DMS 273 (cell line): ENCODE results near the gene REM1.
"Not testable (repeated sequence)": the region's sequence is repeated elsewhere in the genome, so short reads cannot be mapped to it uniquely, and the experiment has no call there.

Source experiments
- DNase-seq: peaks from one replicate; lab custom pipeline; 2025; ENCODE audit not compliant: unreplicated experiment; lab: John Stamatoyannopoulos, UW

REM1 gene

GRCh38 chr20:31484001-31484400, 8.9 kb downstream of the REM1 start:
- DNase-seq, result no peak

- peak; percentile 44 for DNase-seq
These were observed 10.6 kb downstream of the REM1 start for GRCh38 chr20:31485450-31486339.

- no peak for DNase-seq
These were observed 13.0 kb downstream of the REM1 start for GRCh38 chr20:31488115-31488514.

- no peak for DNase-seq
These were observed 14.1 kb downstream of the REM1 start for GRCh38 chr20:31489152-31489551.

- DNase-seq, result no peak
These were observed 15.7 kb downstream of the REM1 start for GRCh38 chr20:31490752-31491151.

GRCh38 chr20:31494131-31494530, 19.0 kb downstream of the REM1 start:
- DNase-seq, result peak; percentile 66

- DNase-seq, result peak; percentile 40
These were observed 21.7 kb downstream of the REM1 start for GRCh38 chr20:31496761-31497295.

- peak; percentile 39 for DNase-seq
These were observed 22.9 kb downstream of the REM1 start for GRCh38 chr20:31497838-31498540.

GRCh38 chr20:31500527-31500926, 25.4 kb downstream of the REM1 start:
- DNase-seq, result no peak

- DNase-seq, result peak; percentile 94
These were observed 28.0 kb downstream of the REM1 start for GRCh38 chr20:31502884-31503673.

- no peak for DNase-seq
These were observed 30.8 kb downstream of the REM1 start for GRCh38 chr20:31505903-31506302.

GRCh38 chr20:31508517-31509244, 33.6 kb downstream of the REM1 start:
- no peak for DNase-seq

- peak; percentile 99 for DNase-seq
These were observed 39.3 kb downstream of the REM1 start, which contains the start of gene HM13 for GRCh38 chr20:31514154-31515071. HM13 (plus strand) TSS chr20:31514442; CDS start chr20:31514552, 110 bp downstream.

GRCh38 chr20:31515072-31515774, 40.1 kb downstream of the REM1 start:
- DNase-seq, result no peak

GRCh38 chr20:31515775-31516107, 40.7 kb downstream of the REM1 start:
- DNase-seq, result no peak

- no peak for DNase-seq
These were observed 41.1 kb downstream of the REM1 start for GRCh38 chr20:31516166-31516565.

GRCh38 chr20:31516651-31517050, 41.6 kb downstream of the REM1 start:
- DNase-seq, result no peak

GRCh38 chr20:31517373-31517772, 42.3 kb downstream of the REM1 start:
- DNase-seq, result peak; percentile 69

- not testable (repeated sequence) for DNase-seq
These were observed 46.2 kb downstream of the REM1 start for GRCh38 chr20:31521267-31521666.
